GM12878 (cell line): ENCODE results near the gene TMEM30A. TPM values are rescaled to one million over a fixed set of nuclear protein-coding genes. Genes with fewer than 3 reads are reported as not detected.

Source experiments
- ATAC-seq: fragments of 200-7000 bp; cut with Tn5 transposase; 3 replicates; pipeline ENCODE4 v1.9.1; 2020; ENCODE audit warnings: mild to moderate bottlenecking, moderate library complexity
- BruUV-seq: library from RNA; stranded (reverse); fragments of 400-500 nt; replicated peaks from 2 replicates; lab custom pipeline; 2021; lab: Mats Ljungman, UMichigan
- CTCF ChIA-PET: fragments of 300-600 bp; sonication (Branson Sonifier 250); formaldehyde crosslinking; extraction: SDS; loops from one replicate; lab custom pipeline; 2021; ENCODE audit warnings: inconsistent platforms; lab: Yijun Ruan, JAX
- POLR2A ChIA-PET: fragments of 350-600 bp; formaldehyde crosslinking; extraction: SDS; loops from one replicate; lab custom pipeline; 2021; ENCODE audit warnings: inconsistent platforms; lab: Charles Lee
- RAD21 ChIA-PET: fragments of 300-600 bp; sonication (Branson Sonifier 250); formaldehyde crosslinking; loops from one replicate; lab custom pipeline; 2023; ENCODE audit warnings: antibody characterized with exemption; ENCODE audit not compliant: unreplicated experiment; lab: Charles Lee
- SMC1A ChIA-PET: fragments of 300-600 bp; sonication (Branson Sonifier 250); formaldehyde crosslinking; loops from one replicate; lab custom pipeline; 2023; ENCODE audit not compliant: unreplicated experiment, uncharacterized antibody; lab: Charles Lee
- DNase-seq: peaks from one replicate; pipeline ENCODE4 v3.0.0-alpha.2; 2011; ENCODE audit warnings: low read depth, low spot score
- FAIRE-seq: peaks from 3 replicates; lab custom pipeline; 2011; peaks lifted over from hg19 to GRCh38; lab: Jason Lieb, UNC
- H2AFZ ChIP-seq: 2 replicates; pipeline ENCODE4 v1.6.0; 2011; ENCODE audit warnings: low read depth, low read length, control low read depth; ENCODE audit not compliant: control insufficient read depth
- H3K27ac ChIP-seq: 2 replicates; pipeline ENCODE4 v1.5.1; 2011; ENCODE audit warnings: control low read depth; ENCODE audit not compliant: control insufficient read depth, insufficient read depth
- H3K27me3 ChIP-seq, 2 experiments: replicated peaks in 1 of 2; 2 replicates each; pipeline versions ENCODE4 v1.6.0 to v1.6.1; 2011; ENCODE audit warnings: low read length in 1 of 2; ENCODE audit not compliant: control insufficient read depth in 2 of 2, insufficient read depth in 2 of 2
- H3K36me3 ChIP-seq, 2 experiments: 2 replicates each; pipeline ENCODE4 v1.5.1; 2011; ENCODE audit warnings: low read length in 1 of 2; ENCODE audit not compliant: control insufficient read depth in 2 of 2, insufficient read depth in 2 of 2
- H3K4me1 ChIP-seq: 2 replicates; pipeline ENCODE4 v1.6.1; 2011; ENCODE audit warnings: mild to moderate bottlenecking, low read length, moderate library complexity, mixed read lengths; ENCODE audit not compliant: control insufficient read depth, insufficient read depth
- H3K4me2 ChIP-seq: 2 replicates; pipeline ENCODE4 v1.6.0; 2011; ENCODE audit warnings: control low read depth; ENCODE audit not compliant: control insufficient read depth, insufficient read depth
- H3K4me3 ChIP-seq: fragments of 200-600 bp; sonication (generic); 2 replicates; pipeline ENCODE4 v1.5.1; 2016
- H3K79me2 ChIP-seq: 2 replicates; pipeline ENCODE4 v1.6.0; 2011; ENCODE audit warnings: low read length; ENCODE audit not compliant: control insufficient read depth, insufficient read depth
- H3K9ac ChIP-seq: 2 replicates; pipeline ENCODE4 v1.8.0; 2011; ENCODE audit warnings: low read length, control low read depth, mixed read lengths; ENCODE audit not compliant: control insufficient read depth, insufficient read depth
- H3K9me3 ChIP-seq: replicated peaks from 3 replicates; pipeline ENCODE4 v1.5.1; 2011; ENCODE audit warnings: mild to moderate bottlenecking, low read length; ENCODE audit not compliant: control insufficient read depth, insufficient read depth
- H4K20me1 ChIP-seq: 2 replicates; pipeline ENCODE4 v1.6.0; 2011; ENCODE audit not compliant: control insufficient read depth, insufficient read depth
- CREM ChIP-seq: IDR thresholded peaks from 2 replicates; pipeline ENCODE4 v1.6.1; 2014; ENCODE audit warnings: antibody characterized with exemption, low read depth
- EGR1 ChIP-seq, 2 experiments: IDR thresholded peaks; 1 replicate in 1 of 2; 2 replicates in 1 of 2; pipeline ENCODE4 v1.6.1; 2011 to 2012; ENCODE audit warnings: low read depth in 2 of 2, low read length in 2 of 2, borderline replicate concordance in 1 of 2, mild to moderate bottlenecking in 1 of 2, moderate library complexity in 1 of 2
- FOXM1 ChIP-seq: IDR thresholded peaks from 2 replicates; pipeline ENCODE4 v1.6.1; 2012; ENCODE audit warnings: low read depth, mild to moderate bottlenecking, inconsistent platforms, low read length, moderate library complexity
- HDGF ChIP-seq: fragments of 450-650 bp; IDR thresholded peaks from 2 replicates; pipeline ENCODE4 v1.6.1; 2016; ENCODE audit warnings: antibody characterized with exemption
- MYC ChIP-seq: IDR thresholded peaks from 2 replicates; pipeline ENCODE4 v1.6.1; 2011; ENCODE audit warnings: mild to moderate bottlenecking, low read length, moderate library complexity, inconsistent platforms; ENCODE audit not compliant: insufficient read depth, insufficient replicate concordance, insufficient read length, severe bottlenecking
- POLR2AphosphoS5 ChIP-seq: IDR thresholded peaks from 2 replicates; pipeline ENCODE4 v1.6.1; 2011; ENCODE audit warnings: mild to moderate bottlenecking, low read length, inconsistent platforms
- RBBP5 ChIP-seq: fragments of 200-600 bp; sonication (generic); conservative IDR thresholded peaks from 2 replicates; pipeline ENCODE4 v1.6.1; 2016
- SPI1 ChIP-seq: IDR thresholded peaks from 2 replicates; pipeline ENCODE4 v1.6.1; 2011; ENCODE audit warnings: low read depth, mild to moderate bottlenecking, low read length, moderate library complexity, borderline replicate concordance; ENCODE audit not compliant: insufficient read depth
- SREBF1 ChIP-seq: IDR thresholded peaks from 2 replicates; pipeline ENCODE4 v1.6.1; 2012; ENCODE audit warnings: mild to moderate bottlenecking, low read length
- SREBF2 ChIP-seq: IDR thresholded peaks from 2 replicates; pipeline ENCODE4 v1.6.1; 2012; ENCODE audit warnings: mild to moderate bottlenecking, low read length
- YY1 ChIP-seq: IDR thresholded peaks from 2 replicates; pipeline ENCODE4 v1.6.1; 2011; ENCODE audit warnings: low read depth, mild to moderate bottlenecking, low read length
- ZZZ3 ChIP-seq: IDR thresholded peaks from 2 replicates; pipeline ENCODE4 v1.6.1; 2011; ENCODE audit warnings: low read depth; ENCODE audit not compliant: control insufficient read depth, insufficient read length
- WGBS: methylation state at CpG from one replicate; pipeline ENCODE4 v1.1.6; 2016; ENCODE audit warnings: low lambda C conversion rate; ENCODE audit not compliant: insufficient replicate concordance, insufficient coverage; ENCODE audit errors: missing lambda C conversion rate; 5-methylcytosine and 5-hydroxymethylcytosine counted together
- in situ Hi-C: fragments of 300-500 bp; cut with MboI; formaldehyde crosslinking; loops from 9 replicates; pipeline ENCODE4 v1.14.3; 2018; ENCODE audit warnings: mixed read lengths
- intact Hi-C: fragments of 100-400 bp; cut with micrococcal nuclease; formaldehyde crosslinking; loops from one replicate; pipeline ENCODE4 v1.14.2; 2022; ENCODE audit not compliant: unreplicated experiment
- polyA plus RNA-seq, 11 experiments: library from polyadenylated mRNA; depleted of rRNA in 4 of 11; unstranded in 6 of 11; stranded (reverse) in 5 of 11; fragments of >200 nt; fragmentation: Nextera tagmentation in 4 of 11; fragmentation: Illumina TruSeq in 1 of 11; extraction: Ambion mirVana in 4 of 11; extraction: Trizol in 1 of 11; gene quantifications; 1 replicate in 1 of 11; 2 replicates in 10 of 11; pipeline versions ENCODE4 v1.2.1 to v1.2.3, GENCODE V29; 2011 to 2016; ENCODE audit warnings: inconsistent platforms in 2 of 11, missing spikeins in 2 of 11, low read depth in 1 of 11
- total RNA-seq, 4 experiments: library from RNA; depleted of rRNA in 3 of 4; stranded (reverse); fragments of >200 nt in 3 of 4; fragmentation: Illumina TruSeq in 1 of 4; extraction: Trizol in 1 of 4; gene quantifications; 2 replicates each; pipeline versions ENCODE4 v1.2.1 to v1.2.3, GENCODE V29; 2013 to 2021
- TF ChIP-seq, protein P1 (sequence below): IDR thresholded peaks from 2 replicates; pipeline ENCODE4 v1.6.1; 2011; ENCODE audit warnings: borderline replicate concordance, low read depth, mild to moderate bottlenecking, moderate library complexity, mixed read lengths, low read length; ENCODE audit not compliant: insufficient read depth; ENCODE audit errors: extremely low read length
- TF ChIP-seq, protein P2 (sequence below): IDR thresholded peaks from 2 replicates; pipeline ENCODE4 v1.6.1; 2012; ENCODE audit warnings: low read length, inconsistent platforms

The TMEM30A gene
- total and polyA plus RNA-seq, 10 of the 15 experiments (the other 5 are each of a cell fraction or from before 2014, with no cell fraction given), result 11.9 to 61.6 (median 43.2) TPM

DNA sequence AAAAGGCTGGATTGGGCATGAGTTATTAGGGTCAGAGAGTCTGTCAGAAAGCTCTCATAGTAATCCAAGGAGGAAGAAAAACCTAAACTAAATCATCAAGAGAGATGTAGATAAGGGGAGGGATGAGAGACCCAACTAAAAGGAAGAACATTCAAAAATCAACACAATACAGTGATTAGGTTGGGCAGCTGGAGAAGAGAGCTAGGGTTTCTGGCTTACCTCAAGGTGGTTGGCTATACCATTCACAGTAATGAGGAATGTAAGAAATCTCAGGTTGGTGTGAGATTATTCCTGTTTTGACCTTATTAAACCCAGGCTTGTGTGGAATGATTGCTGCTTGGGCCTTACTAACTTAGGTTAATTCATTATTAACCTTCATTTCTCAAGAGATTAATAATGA, 34.8 kb downstream of the TMEM30A start:
- Histone ChIP-seq H3K9me3 (no peaks in the 10 kb centered on the region), H3K9ac (no peak overlapping the region), H3K79me2 (no peaks in the 10 kb centered on the region), H2AFZ (no peak overlapping the region), H3K27me3 (no peaks in the 10 kb centered on the region), H3K27ac (no peak overlapping the region), H3K4me1 (no peaks in the 10 kb centered on the region), H3K4me3 (no peak overlapping the region), H3K36me3 (peaks cover 2 to 3% of the 10 kb centered on the region in 2 experiments; a peak in 2 of 4 replicates), H4K20me1 (no peaks in the 10 kb centered on the region), H3K4me2 (no peak overlapping the region)
- TF ChIP-seq YY1 (no peak), POLR2AphosphoS5 (no peak), HDGF (no peak)
- intact Hi-C loops, result no loop called here
- ChIA-PET RAD21 (interaction anchor here (0.9 kb wide), 1 partner anchor 18 kb away, joined by 5 read pairs; no protein-coding TSS in a partner anchor), SMC1A (no interaction called here), CTCF (interaction anchor here (1.2 kb wide), 1 partner anchor 16 kb away, joined by 3 read pairs; no protein-coding TSS in a partner anchor), POLR2A (no interaction called here)
- DNase-seq (no peak), ATAC-seq (no peak), FAIRE-seq (no peak)
- in situ Hi-C loops, result loop anchor here (25.0 kb wide), 1 partner anchor 1813 kb away; no protein-coding TSS in a partner anchor
- BruUV-seq, result no TSS peak

DNA sequence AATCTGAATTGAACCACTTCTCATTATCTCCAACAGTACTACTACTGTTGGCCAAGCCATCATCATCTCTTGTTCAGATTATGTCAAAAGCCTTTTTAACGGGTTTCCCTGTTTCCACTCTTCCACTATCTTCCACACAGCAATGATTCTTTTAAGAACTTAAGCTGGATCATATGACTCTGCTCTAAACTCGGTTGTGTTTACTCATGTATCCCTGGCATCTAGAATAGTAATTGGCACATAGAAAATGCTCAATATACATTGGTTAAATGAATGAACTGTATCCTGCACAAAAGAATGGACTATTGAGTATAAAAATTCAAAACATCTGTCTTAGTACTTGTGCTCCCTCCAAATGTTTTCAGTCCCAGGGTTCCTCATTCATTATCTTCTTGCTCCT, 38.2 kb downstream of the TMEM30A start:
- ChIA-PET RAD21 (no interaction called here), CTCF (no interaction called here), POLR2A (no interaction called here), SMC1A (no interaction called here)
- Histone ChIP-seq H3K27ac (no peak overlapping the region), H3K79me2 (peaks cover 17% of the 10 kb centered on the region), H3K9me3 (no peaks in the 10 kb centered on the region), H2AFZ (no peak overlapping the region), H4K20me1 (no peaks in the 10 kb centered on the region), H3K4me2 (no peak overlapping the region), H3K4me1 (no peaks in the 10 kb centered on the region), H3K9ac (no peak overlapping the region), H3K4me3 (no peak overlapping the region), H3K27me3 (no peaks in the 10 kb centered on the region), H3K36me3 (0 out of 4 replicates have a peak, but pooled peaks cover 0 to 4% of the 10 kb centered on the region in 2 experiments)
- no TSS peak for BruUV-seq
- no peak for TF ChIP-seq RBBP5
- no peak for TF ChIP-seq SREBF2
- TF ChIP-seq MYC, result no peak
- no peak for TF ChIP-seq ZZZ3
- TF ChIP-seq, protein P1, sequence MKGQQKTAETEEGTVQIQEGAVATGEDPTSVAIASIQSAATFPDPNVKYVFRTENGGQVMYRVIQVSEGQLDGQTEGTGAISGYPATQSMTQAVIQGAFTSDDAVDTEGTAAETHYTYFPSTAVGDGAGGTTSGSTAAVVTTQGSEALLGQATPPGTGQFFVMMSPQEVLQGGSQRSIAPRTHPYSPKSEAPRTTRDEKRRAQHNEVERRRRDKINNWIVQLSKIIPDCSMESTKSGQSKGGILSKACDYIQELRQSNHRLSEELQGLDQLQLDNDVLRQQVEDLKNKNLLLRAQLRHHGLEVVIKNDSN, result no peak
- no peak for TF ChIP-seq EGR1 (IDR thresholded peaks at IDR 0.05; ENCODE audit: borderline replicate concordance in 1 of 2, low read depth in 2 of 2, low read length in 2 of 2)
- TF ChIP-seq, protein P2, sequence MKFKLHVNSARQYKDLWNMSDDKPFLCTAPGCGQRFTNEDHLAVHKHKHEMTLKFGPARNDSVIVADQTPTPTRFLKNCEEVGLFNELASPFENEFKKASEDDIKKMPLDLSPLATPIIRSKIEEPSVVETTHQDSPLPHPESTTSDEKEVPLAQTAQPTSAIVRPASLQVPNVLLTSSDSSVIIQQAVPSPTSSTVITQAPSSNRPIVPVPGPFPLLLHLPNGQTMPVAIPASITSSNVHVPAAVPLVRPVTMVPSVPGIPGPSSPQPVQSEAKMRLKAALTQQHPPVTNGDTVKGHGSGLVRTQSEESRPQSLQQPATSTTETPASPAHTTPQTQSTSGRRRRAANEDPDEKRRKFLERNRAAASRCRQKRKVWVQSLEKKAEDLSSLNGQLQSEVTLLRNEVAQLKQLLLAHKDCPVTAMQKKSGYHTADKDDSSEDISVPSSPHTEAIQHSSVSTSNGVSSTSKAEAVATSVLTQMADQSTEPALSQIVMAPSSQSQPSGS, result no peak
- no peak for TF ChIP-seq SPI1
- no peak for TF ChIP-seq CREM
- TF ChIP-seq FOXM1, result no peak
- no peak for TF ChIP-seq SREBF1
- 70% methylated on average over 2 of the region's 2 CpGs for WGBS
- ATAC-seq, result no peak
- in situ Hi-C loops, result loop anchor here (25.0 kb wide), 1 partner anchor 1809 kb away; no protein-coding TSS in a partner anchor
- intact Hi-C loops, result no loop called here
- no peak for DNase-seq
- no peak for FAIRE-seq
